GM19438 (cell line): ENCODE results near the gene LINC01488.

ENCODE experiments used
- ATAC-seq: cut with Tn5 transposase; IDR thresholded peaks from one replicate; pipeline ENCODE4 v1.9.1; 2021; ENCODE audit warnings: low read depth; ENCODE audit not compliant: unreplicated experiment

LINC01488 gene

GRCh38 chr11:69524291-69524882 lies 42.9 kb downstream of the LINC01488 start:
- ATAC-seq, result no peak

- no peak for ATAC-seq
Observed at GRCh38 chr11:69524991-69525411, 43.5 kb downstream of the LINC01488 start.

- ATAC-seq, result no peak
Observed at GRCh38 chr11:69525516-69526452, 44.3 kb downstream of the LINC01488 start.

- ATAC-seq, result no peak
Observed at GRCh38 chr11:69526453-69526810, 45.0 kb downstream of the LINC01488 start.

GRCh38 chr11:69529001-69529400 lies 47.5 kb downstream of the LINC01488 start:
- ATAC-seq, result no peak

GRCh38 chr11:69530278-69531070 lies 49.0 kb downstream of the LINC01488 start:
- no peak for ATAC-seq

GRCh38 chr11:69531071-69531716 lies 49.7 kb downstream of the LINC01488 start:
- ATAC-seq, result no peak

- no peak for ATAC-seq
Observed at GRCh38 chr11:69531717-69532088, 50.2 kb downstream of the LINC01488 start.

GRCh38 chr11:69533296-69534165 lies 52.1 kb downstream of the LINC01488 start:
- no peak for ATAC-seq

GRCh38 chr11:69534166-69534530 lies 52.7 kb downstream of the LINC01488 start:
- ATAC-seq, result no peak

GRCh38 chr11:69535908-69536307 lies 54.4 kb downstream of the LINC01488 start:
- no peak for ATAC-seq

- ATAC-seq, result no peak
Observed at GRCh38 chr11:69536406-69536805, 54.9 kb downstream of the LINC01488 start.

- ATAC-seq, result no peak
Observed at GRCh38 chr11:69537126-69537525, 55.7 kb downstream of the LINC01488 start.

- ATAC-seq, result no peak
Observed at GRCh38 chr11:69537855-69538640, 56.6 kb downstream of the LINC01488 start.

GRCh38 chr11:69538854-69539253 lies 57.4 kb downstream of the LINC01488 start:
- ATAC-seq, result no peak

GRCh38 chr11:69539416-69540117 lies 58.1 kb downstream of the LINC01488 start:
- no peak for ATAC-seq

GRCh38 chr11:69540118-69541000 lies 58.9 kb downstream of the LINC01488 start:
- ATAC-seq, result no peak

GRCh38 chr11:69541001-69541285 lies 59.5 kb downstream of the LINC01488 start:
- no peak for ATAC-seq
